Measurements from ENCODE around the gene SURF1. TPM values are rescaled to one million over a fixed set of nuclear protein-coding genes. Genes with fewer than 3 reads are reported as not detected.
A peak's percentile ranks its signal among the peaks of the same experiment; 100 is the strongest.

The SURF1 gene
- total and polyA plus RNA-seq, 9 of the 15 experiments (the other 6 are each of a cell fraction or from before 2014, with no cell fraction given), result 16.1 to 31.3 (median 20.9) TPM

DNA sequence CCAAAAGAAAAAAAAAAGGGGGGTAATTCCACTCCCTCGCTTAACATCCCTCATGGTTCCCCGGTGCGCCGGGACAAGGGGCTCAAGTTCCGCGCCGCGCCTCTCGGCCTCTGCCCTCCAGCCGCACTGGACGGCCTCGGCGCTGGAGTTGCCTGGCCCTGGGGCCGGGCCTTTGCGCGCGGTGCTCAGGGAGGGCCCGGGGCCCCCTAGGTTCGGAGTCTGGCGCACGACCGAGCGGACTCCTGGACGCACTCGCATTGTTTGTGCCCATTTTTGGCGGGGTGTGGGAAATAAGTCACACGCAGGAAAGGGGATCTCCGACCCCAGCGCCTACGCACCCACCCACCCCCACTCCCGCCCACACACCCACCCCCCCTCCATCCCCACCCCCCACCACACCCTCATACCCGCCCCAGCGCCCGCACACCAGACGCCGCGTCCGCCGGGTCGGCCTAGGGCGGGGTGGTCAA is 8.7 kb downstream of the SURF1 start (continued):
- TF ChIP-seq, protein P1, sequence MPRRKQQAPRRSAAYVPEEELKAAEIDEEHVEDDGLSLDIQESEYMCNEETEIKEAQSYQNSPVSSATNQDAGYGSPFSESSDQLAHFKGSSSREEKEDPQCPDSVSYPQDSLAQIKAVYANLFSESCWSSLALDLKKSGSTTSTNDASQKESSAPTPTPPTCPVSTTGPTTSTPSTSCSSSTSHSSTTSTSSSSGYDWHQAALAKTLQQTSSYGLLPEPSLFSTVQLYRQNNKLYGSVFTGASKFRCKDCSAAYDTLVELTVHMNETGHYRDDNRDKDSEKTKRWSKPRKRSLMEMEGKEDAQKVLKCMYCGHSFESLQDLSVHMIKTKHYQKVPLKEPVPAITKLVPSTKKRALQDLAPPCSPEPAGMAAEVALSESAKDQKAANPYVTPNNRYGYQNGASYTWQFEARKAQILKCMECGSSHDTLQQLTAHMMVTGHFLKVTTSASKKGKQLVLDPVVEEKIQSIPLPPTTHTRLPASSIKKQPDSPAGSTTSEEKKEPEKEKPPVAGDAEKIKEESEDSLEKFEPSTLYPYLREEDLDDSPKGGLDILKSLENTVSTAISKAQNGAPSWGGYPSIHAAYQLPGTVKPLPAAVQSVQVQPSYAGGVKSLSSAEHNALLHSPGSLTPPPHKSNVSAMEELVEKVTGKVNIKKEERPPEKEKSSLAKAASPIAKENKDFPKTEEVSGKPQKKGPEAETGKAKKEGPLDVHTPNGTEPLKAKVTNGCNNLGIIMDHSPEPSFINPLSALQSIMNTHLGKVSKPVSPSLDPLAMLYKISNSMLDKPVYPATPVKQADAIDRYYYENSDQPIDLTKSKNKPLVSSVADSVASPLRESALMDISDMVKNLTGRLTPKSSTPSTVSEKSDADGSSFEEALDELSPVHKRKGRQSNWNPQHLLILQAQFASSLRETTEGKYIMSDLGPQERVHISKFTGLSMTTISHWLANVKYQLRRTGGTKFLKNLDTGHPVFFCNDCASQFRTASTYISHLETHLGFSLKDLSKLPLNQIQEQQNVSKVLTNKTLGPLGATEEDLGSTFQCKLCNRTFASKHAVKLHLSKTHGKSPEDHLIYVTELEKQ (CRISPR knock-in tag; IDR thresholded peaks at IDR 0.05), result no peak
- no peak for TF ChIP-seq RHOXF2B (CRISPR knock-in tag; conservative IDR thresholded peaks at IDR 0.05)
- TF ChIP-seq, protein P2, sequence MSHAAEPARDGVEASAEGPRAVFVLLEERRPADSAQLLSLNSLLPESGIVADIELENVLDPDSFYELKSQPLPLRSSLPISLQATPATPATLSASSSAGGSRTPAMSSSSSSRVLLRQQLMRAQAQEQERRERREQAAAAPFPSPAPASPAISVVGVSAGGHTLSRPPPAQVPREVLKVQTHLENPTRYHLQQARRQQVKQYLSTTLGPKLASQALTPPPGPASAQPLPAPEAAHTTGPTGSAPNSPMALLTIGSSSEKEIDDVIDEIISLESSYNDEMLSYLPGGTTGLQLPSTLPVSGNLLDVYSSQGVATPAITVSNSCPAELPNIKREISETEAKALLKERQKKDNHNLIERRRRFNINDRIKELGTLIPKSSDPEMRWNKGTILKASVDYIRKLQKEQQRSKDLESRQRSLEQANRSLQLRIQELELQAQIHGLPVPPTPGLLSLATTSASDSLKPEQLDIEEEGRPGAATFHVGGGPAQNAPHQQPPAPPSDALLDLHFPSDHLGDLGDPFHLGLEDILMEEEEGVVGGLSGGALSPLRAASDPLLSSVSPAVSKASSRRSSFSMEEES (CRISPR knock-in tag; IDR thresholded peaks at IDR 0.05), result no peak
- no peak for TF ChIP-seq FOXJ3 (CRISPR knock-in tag; IDR thresholded peaks at IDR 0.05)
- TF ChIP-seq ETV5 (CRISPR knock-in tag; IDR thresholded peaks at IDR 0.05; ENCODE audit: low read depth), result no peak
- TF ChIP-seq PHF8 (IDR thresholded peaks at IDR 0.05; ENCODE audit: borderline replicate concordance, low read length), result no peak; the same call in 1 of the 2 replicates
- TF ChIP-seq MEIS2 (IDR thresholded peaks at IDR 0.05; ENCODE audit: partially characterized antibody), result no peak
- TF ChIP-seq ZNF318 (IDR thresholded peaks at IDR 0.05; ENCODE audit: borderline replicate concordance in 1 of 2, low read depth in 1 of 2), result no peak
- TF ChIP-seq EGR1 (conservative IDR thresholded peaks at IDR 0.05), result peak; percentile 82
- no peak for TF ChIP-seq YBX1 (IDR thresholded peaks at IDR 0.05)
- TF ChIP-seq ATF3 (IDR thresholded peaks at IDR 0.05), result no peak
- TF ChIP-seq ATF3 (CRISPR knock-in tag; conservative IDR thresholded peaks at IDR 0.05), result no peak
- peak; percentile 56 for TF ChIP-seq PCBP1 (IDR thresholded peaks at IDR 0.05; ENCODE audit: low read depth, low read length, poor library complexity, severe bottlenecking)
- no peak for TF ChIP-seq SMARCA4 (IDR thresholded peaks at IDR 0.05)
